RPMI8226 (cell line): ENCODE data around the gene CFC1B.
"Not testable (repeated sequence)": the region's sequence is repeated elsewhere in the genome, so short reads cannot be mapped to it uniquely, and the experiment has no call there.

Experiments used
- DNase-seq: peaks from one replicate; pipeline ENCODE4 v3.0.0-alpha.2; 2015

CFC1B gene

DNA sequence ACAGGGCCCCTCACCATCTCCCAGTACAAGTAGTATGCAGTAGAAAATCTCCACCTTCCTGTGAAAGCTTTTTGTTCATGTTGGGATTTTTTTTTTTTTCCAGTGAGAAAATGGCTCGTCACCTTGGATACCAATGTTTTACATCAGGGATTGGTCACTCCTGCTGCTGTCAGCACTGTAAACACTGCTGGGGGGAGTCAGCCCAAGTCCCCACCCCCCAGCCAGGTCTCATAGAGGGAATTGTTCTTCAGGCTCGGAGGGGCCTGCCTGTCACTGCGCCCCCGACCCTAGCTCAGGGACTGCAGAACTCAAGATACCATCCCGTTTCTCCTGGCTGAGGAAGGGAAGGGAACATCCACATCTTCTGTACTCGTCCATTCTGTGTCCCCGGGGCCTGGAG lies at the start of gene CFC1B:
CFC1B (plus strand) TSS at position 231 of the 400 bp plus-strand sequence. CDS start 263 bp downstream, outside the sequence.
- DNase-seq: not testable (repeated sequence)

DNA sequence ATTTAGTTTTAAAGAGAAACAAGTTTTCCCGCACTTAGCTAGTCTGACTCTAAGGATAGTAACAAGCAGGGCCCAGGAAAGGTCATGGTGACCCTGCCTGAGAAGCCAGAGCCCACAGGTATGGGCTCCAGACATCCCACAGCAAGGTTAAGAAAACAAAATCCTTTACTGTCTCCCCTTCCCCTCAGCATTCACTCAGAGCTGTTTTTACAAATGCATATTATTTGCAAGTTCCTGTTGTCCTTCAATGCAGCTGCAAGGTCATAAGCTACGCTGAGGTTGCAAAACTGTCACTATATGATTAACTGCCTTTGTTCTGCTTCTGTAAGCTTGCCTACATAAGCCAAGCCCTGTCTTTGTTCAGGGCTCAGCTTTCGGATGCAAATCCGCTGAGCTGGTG lies 29.9 kb upstream of the CFC1B start:
- not testable (repeated sequence) for DNase-seq

DNA sequence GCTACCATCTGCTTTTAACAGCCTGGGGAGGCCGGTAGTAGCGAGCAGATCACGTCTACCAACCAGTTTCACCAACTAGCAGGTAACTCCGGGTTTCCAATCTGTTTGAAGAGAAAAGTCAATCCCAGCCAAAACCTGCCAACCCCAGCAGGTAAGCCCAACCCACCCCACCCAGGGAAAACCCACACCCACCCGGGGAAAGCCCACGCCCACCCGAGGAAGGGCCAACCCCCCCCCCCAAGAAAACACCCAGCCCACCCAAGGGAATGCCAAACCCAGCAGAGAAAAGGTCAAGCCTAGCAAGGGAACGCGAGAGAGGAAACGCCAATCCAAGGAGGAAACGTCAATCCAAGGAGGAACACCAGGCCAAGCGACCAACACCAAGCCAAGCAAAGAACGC lies 11.8 kb upstream of the CFC1B start, which contains the start of gene POTEI:
POTEI (minus strand) TSS at position 101 of the 400 bp plus-strand sequence; CDS start at position 8, 93 bp downstream.
- DNase-seq: not testable (repeated sequence)

DNA sequence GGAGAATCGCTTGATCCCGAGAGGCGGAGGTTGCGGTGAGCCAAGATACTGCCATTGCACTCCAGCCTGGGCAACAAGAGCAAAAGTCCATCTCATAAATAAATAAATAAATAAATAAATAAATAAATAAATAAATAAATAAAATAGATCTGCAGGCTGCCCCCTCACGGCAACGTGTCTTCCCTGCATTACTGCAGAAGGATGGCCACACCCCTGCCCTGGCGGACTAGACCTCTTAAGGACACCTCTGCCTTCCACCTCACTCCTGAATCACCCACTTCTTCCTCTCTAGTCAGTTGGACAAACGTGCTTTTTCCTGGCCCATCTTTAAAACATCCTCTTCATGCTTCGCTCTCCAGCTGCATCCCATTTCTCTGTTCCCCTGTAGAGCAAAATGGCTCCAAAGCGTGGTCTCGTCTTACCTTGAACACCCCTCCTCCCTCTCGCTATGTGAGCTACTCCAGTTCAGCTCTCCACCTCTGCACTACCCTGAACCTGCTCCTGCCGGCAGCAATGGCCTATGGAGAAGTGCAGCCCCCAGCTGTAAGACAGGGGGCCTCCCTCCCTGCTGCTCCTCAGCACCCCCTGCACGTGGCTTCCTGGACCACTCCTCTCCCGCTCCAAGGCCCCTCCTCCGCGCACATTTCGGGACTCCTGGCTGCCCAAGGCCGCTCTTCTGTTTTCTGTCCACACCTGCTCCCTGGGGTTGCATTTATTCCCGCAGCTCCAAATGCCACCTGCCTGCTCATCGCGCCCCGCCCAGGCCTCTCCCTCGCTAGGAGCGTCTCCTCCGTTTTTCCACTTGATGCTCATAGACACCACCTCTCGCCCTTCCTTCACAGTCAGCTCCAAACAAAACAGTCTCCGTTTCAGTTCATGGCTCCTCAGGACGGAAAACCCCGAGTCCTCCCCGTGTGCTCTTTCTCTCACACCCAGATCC lies 9.9 kb upstream of the CFC1B start:
- DNase-seq: not testable (repeated sequence)

DNA sequence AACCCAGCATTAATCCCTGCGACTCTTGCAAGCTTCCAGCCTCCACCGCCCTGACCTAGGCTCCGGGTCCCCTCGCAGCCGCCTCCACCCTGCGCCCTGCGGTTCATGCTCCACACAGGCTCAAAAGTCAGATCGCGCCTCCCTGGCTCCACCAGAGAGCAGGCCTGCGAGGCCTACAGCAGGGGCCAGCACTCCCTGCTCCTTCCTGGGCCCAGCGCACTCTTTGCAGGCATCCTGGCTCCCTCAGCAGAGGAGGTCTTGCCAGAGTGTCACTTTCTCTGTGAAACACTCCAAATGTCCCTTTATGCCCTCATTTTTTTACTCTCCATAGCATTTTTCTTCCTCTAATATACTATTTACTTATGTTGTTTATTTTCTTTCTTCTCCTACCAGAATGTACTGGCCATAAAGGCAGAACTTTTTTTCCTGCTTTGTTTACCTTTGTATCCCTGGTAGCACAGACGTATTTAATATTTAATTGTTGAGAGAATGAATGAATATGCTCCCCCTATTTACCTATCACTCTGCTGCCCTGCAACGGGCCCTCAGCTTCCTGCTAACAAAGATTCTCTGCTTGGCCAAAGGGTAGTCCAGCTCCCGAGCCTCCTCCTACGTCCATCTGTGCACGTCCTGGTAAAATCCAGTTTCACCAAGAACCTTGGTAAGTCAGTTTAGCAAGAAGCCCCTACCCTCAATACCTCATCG lies 9.1 kb upstream of the CFC1B start:
- DNase-seq: not testable (repeated sequence)

DNA sequence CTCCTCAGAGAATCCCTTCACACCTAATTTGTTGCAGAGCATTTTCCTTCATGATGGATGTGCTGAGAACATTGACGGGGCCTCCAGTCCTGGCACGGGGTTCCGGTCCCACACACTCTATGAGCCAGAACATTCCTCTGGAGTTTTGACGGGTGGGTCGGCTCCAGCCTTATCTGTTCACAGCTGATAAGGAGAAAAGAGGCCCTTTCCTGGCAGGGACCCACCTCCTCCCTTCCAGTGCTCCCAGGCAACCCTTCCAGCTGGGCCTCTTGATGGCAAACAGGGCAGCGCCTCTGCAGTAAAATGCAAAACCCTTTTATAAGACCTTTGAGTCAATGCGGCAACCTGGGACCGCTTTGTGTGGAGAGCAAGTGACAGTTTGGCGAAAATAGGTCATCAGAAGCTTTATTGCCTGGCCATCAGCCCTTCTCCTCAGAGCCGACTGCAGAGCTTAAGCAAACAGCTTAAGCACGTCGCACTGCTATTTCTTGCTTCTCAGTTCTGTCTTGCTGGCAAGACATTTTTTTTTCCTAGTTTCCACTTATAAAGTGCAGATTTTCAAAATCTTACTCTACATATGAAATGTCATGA lies 2.4 kb upstream of the CFC1B start:
- DNase-seq: not testable (repeated sequence)

DNA sequence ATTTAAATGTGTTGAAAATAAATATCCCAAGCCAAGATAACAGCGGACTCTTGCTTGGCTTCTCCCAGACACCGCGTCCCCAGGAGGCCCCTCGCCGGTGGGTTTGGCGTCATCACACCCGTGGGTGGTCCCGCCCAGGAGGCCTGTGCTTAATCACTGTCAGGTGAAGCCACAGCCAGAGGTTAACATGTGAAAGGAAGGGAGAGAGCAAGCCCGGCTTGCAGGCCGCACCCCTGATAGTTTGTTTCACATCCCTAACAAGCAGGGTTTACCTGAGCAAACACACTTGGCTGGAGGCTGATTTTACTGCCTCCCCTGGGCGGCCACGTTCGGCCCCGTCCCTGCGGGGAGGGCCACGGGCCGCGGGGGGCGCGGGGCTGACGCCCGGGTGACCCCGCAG lies 1.4 kb downstream of the CFC1B start:
- DNase-seq: not testable (repeated sequence)

DNA sequence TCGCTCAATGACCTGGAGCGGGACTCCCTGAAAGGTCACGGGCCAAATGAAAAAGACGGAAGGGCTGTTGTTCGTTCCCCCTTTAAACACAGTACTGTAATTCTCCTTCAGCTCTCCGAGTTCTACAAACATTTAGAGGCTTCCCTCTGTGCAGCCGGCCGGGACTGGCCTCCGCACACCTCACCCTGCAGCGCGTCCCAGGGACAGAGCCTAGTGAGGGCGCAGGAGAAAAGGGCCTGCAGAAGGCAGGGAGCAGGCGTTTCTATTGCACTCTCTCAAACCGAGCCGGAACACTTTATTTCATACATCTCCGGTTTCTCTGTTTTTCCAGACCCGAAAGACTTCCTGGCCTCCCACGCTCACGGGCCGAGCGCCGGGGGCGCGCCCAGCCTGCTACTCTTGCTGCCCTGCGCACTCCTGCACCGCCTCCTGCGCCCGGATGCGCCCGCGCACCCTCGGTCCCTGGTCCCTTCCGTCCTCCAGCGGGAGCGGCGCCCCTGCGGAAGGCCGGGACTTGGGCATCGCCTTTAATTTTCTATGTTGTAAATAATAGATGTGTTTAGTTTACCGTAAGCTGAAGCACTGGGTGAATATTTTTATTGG lies 6.4 kb downstream of the CFC1B start:
- DNase-seq: not testable (repeated sequence)

DNA sequence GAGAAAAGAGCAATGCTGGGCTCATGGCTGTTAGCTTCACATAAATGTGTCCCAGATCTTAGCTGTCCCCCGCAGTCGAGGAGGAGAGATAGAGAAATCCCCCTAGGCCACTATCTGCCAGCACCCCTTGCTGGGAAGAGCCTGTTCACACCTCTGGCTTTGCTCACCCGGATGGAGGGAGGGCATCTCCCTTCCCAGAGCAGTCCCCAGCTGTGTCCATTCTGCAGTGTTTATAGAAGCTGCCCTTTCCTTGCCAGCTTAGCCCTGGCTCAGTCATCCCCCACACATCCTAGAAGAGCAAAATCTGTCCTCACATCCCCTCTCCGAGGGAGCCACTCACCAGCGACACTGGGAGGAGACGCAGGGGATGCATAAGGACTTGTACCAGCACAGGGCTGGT lies 8.5 kb downstream of the CFC1B start:
- DNase-seq: not testable (repeated sequence)

DNA sequence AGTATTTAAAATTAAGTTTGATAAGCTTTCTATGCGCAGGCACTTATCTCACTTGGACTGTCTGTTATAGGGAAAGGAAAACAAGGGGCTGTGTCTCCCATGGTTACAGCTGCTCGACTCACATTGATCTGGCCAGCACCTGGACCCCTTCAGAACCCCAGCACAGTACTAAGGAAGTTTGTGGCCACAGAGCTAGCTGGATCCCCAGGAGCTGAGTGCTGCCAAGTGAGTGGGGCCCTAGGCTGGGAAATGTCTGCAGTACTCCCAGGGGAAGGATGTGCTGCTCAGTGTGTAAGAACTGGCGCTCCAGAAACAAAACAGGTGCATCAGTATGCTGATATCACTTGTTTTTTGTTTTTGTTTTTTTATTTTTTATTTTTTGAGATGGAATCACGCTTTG lies 9.2 kb downstream of the CFC1B start:
- DNase-seq: not testable (repeated sequence)

DNA sequence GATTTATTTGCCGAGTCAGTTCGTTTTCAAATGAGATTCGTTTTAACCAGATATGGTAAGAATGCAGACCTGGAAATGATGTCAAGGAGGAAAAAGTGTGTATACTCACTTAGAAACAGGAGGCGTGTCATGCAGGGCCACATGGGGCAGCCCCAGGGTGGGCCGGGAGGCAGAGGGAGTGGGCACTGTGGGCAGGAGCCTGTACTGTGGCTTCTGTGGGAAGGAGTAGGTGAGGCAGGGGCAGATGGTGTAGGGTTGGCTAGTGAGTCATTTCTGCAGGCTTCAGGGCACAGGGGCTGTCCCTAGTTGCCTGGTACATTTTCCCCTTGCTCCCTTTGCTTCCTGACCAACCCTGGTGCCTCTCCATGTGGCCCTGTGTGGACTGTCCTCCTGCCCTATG lies 10.2 kb downstream of the CFC1B start:
- DNase-seq: not testable (repeated sequence)

DNA sequence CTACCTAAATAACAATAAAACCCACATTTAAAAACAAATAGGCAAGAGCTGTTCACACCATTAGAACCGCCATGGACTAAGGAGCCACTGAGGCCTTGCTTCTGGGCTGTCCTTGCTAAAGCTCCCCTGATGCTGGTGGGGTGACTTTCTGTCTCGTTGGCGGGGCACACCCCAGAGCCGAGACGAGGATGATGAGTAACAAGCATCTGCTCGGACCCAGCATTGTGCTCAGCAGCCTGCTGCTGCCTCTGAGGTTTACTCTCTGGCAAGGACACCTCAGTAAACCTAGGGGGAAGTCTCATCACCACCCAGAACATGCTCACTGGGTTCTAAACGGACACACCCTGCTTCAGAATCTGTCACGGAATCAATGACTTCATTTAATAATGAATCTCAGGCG lies 10.7 kb downstream of the CFC1B start:
- not testable (repeated sequence) for DNase-seq

DNA sequence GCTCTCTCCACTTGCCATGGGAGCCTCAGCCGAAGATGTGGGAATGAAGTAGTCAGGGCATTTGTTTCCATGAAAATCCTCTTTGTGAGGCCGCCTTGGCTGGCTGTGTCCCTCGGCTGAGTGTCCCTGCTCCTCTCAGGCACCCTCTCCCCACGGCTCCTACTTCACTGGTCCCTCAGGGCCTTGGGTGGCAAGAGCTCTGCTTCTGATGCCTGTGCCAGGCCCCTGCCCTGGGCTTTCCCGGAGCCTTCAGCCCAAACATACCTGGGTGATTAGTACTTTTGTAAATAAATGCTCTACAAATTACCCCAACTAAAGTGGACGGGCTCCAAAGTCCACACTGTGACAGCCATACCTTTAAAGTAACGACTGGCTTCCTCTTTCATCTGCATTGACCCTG lies 15.6 kb downstream of the CFC1B start:
- not testable (repeated sequence) for DNase-seq

DNA sequence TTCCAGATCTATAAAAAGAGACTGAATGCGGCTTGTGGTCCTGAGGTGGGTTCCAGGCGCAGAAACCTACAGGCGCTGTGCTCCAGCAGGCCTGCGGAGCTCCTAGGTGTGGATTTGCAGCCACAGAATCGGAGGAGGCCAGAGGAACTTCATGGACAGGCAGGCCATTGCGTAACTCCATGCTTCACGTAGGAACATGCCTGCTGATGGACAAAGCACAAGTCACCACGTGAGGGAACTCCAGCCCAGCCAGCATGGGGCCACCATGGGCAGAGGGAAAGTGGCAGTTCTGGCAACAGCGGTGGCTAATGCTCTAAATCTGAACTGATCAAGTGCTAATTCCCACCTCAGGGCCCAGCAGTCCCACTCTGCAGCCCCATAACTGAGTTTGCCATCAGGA lies 17.2 kb downstream of the CFC1B start:
- not testable (repeated sequence) for DNase-seq

DNA sequence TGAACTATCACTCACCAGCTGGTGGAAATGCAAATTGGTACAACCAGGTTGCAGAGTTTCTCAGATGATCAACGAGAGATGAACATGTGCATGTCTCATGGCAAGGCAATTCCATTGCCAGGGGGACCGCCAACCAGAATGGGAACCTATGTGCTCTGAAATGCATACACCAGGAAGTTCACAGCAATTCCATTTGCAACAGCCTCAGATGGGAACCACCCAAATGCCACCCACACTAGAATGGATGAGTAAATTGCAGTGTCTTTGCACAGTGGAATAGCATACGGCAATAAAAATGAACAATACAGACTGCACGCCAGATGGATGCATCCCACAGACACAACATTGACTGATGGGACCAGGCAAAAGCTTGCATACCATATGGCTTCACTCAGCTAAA lies 21.8 kb downstream of the CFC1B start:
- not testable (repeated sequence) for DNase-seq

DNA sequence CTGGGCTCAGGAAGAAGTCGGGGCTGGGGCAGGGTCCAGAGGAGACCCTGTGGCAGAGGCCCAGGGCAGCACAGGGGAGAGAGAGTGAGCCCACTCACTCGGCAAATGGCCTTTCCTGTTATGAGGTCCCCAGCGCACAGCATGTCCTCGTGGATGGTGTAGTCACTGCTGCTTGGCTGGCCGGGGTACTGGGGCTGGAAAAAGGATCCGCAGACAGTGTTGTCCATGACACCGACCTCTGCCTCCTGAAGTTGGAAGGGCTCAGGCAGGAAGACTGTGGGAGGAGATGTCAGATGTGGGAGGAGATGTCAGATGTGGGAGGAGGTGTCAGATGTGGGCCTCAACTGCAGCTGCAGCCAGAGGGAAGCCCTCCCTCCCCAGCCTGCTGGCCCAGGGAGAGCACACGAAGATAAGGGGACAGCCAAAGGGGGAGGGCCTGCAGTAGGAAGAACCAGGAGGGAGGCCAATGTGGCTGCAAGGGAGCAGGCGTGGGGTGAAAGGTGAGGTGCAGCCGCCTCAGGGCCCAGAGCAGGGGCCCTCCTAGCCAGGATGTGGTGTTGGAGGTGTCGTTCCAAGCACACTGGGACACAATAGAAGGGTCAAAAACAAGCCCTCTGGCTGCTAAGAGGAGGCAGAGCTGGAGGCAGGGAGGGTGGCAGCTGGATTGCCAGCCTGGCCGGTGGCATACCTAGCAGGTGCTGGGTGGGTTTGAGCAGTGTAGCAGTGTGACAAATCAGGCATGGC lies 22.9 kb downstream of the CFC1B start:
- DNase-seq: not testable (repeated sequence)

DNA sequence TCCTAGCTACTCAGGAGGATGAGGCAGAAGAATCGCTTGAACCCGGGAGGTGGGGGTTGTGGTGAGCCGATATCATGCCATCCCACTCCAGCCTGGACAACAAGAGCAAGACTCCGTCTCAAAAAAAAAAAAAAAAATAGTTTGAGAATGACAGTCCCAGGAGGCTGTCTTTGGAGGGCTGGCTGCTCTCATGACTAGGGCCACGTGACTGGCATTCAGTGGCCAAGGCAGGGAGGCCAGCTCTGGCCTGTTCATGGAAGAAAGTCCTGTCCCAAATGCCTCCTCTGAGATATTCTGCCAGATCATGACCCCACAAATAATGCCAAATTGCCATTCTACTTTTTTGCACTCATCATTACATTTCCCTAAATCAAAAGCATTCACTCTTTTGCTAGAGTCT lies 24.0 kb downstream of the CFC1B start:
- DNase-seq: not testable (repeated sequence)

DNA sequence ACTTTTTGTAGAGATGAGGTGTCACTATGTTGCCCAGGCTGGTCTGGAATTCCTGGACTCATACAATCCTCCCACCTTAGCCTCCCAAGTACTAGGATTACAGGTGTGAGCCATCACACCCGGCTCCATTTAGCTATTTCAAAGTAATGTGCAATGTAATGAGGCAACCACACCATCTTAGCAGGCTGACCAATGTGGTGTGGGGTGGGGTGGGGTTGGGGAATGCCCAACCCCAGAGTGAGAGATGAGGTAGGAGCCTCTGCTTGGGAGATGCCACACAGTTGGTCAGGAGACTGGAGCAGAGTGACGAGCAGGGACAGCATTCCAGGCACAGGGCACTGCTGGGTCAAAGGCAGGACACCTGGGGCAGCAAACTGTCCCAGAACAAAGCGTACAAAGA lies 27.4 kb downstream of the CFC1B start:
- not testable (repeated sequence) for DNase-seq

DNA sequence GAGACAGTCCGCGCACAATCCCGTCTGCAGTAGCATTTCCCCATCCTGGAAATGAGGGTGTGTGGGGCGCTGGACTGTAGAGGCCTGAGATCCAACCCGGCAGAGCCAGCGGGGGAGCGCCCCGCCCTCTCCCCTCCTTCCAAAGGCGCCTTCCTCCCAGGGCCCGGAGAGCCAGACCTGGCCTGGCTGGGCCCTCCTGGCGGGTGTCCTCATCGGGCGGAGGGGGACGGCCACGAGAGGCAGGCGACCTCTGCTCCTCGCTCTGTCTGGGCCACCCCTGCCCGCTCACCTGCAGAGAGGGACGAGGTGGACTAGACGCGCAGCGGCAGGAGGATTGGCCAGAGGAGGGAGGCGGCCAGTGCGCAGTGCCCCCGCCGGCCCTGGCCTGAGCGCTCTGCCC lies 28.5 kb downstream of the CFC1B start:
- DNase-seq: not testable (repeated sequence)

DNA sequence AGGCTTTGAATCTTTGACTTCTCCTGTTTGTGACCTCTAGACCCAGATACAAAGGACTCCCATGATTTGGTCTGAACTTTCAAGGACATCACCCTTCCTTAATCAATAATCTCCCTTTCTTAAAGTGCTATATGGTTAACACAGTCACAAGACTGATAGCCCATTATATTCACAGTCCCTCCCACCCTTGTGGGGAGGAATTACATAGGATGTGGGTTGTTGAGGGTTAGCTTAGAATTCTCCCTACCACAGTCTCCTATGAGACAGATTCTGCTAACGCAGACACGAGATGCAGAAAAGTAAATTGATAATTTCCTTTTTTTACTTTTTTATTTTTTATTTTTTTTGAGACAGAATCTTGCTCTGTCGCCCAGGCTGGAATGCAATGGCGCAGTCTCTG lies 33.2 kb downstream of the CFC1B start:
- not testable (repeated sequence) for DNase-seq

DNA sequence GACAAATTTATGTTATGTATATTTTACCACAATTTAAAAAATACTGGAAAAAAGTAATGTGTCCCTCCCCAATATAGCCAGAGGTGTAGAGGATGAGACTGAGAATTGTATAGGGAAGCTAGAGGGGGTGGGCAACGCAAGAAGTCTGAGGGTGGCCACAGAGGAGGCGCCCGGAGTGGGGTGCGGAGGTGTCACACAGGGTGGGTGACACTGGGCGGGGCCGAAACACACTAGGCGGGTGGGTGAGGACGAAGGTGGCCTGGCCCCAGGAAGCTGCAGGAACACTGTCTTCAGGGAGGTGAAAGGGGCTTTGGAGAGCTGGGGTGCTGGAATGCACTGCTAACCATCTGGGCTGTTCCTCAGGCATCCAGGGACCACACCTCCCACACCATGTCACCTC lies 35.4 kb downstream of the CFC1B start:
- DNase-seq: not testable (repeated sequence)

DNA sequence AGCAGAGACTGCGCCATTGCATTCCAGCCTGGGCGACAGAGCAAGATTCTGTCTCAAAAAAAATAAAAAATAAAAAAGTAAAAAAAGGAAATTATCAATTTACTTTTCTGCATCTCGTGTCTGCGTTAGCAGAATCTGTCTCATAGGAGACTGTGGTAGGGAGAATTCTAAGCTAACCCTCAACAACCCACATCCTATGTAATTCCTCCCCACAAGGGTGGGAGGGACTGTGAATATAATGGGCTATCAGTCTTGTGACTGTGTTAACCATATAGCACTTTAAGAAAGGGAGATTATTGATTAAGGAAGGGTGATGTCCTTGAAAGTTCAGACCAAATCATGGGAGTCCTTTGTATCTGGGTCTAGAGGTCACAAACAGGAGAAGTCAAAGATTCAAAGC lies 45.1 kb downstream of the CFC1B start:
- DNase-seq: not testable (repeated sequence)
